Mesenchymal stem cell (in vitro differentiated cells and primary cell): ENCODE results near the gene SNED1.

Source experiments
- DNase-seq: peaks from one replicate; pipeline ENCODE4 v3.0.0-alpha.2; 2013
- H2AFZ ChIP-seq: one replicate; pipeline ENCODE4 v1.6.1; 2013; ENCODE audit warnings: low read depth, mild to moderate bottlenecking, control low read depth, inconsistent platforms, low read length, moderate library complexity
- H2AK5ac ChIP-seq: 2 replicates; pipeline ENCODE4 v1.6.1; 2013; ENCODE audit warnings: low read length, moderate library complexity, mild to moderate bottlenecking, inconsistent platforms; ENCODE audit not compliant: severe bottlenecking
- H2BK120ac ChIP-seq: one replicate; pipeline ENCODE4 v1.6.1; 2013; ENCODE audit warnings: low read depth, mild to moderate bottlenecking, inconsistent platforms, low read length, moderate library complexity
- H2BK12ac ChIP-seq, 2 experiments: one replicate each; pipeline ENCODE4 v1.6.1; 2013; ENCODE audit warnings: inconsistent platforms in 2 of 2, low read length in 2 of 2, mild to moderate bottlenecking in 2 of 2, moderate library complexity in 2 of 2, control low read depth in 1 of 2
- H2BK15ac ChIP-seq: one replicate; pipeline ENCODE4 v1.6.1; 2013; ENCODE audit warnings: mild to moderate bottlenecking, low read depth, inconsistent platforms; ENCODE audit not compliant: poor library complexity, severe bottlenecking
- H2BK5ac ChIP-seq: 2 replicates; pipeline ENCODE4 v1.6.1; 2013; ENCODE audit warnings: low read depth, mild to moderate bottlenecking, low read length, control low read depth, inconsistent platforms; ENCODE audit not compliant: poor library complexity, severe bottlenecking
- H3K14ac ChIP-seq, 2 experiments: one replicate each; pipeline ENCODE4 v1.6.1; 2013; ENCODE audit warnings: inconsistent platforms in 2 of 2, low read length in 2 of 2, control low read depth in 1 of 2, mild to moderate bottlenecking in 1 of 2, moderate library complexity in 1 of 2
- H3K18ac ChIP-seq, 2 experiments: one replicate each; pipeline ENCODE4 v1.6.1; 2013; ENCODE audit warnings: inconsistent platforms in 2 of 2, low read length in 2 of 2, control low read depth in 1 of 2, low read depth in 1 of 2, mild to moderate bottlenecking in 1 of 2
- H3K23ac ChIP-seq, 2 experiments: one replicate each; pipeline ENCODE4 v1.6.1; 2013; ENCODE audit warnings: inconsistent platforms in 2 of 2, low read length in 2 of 2, mild to moderate bottlenecking in 2 of 2, moderate library complexity in 2 of 2, control low read depth in 1 of 2
- H3K27ac ChIP-seq: 2 replicates; pipeline ENCODE4 v1.5.1; 2013; ENCODE audit warnings: mild to moderate bottlenecking, moderate library complexity, low read length, control low read depth, inconsistent platforms; ENCODE audit not compliant: poor library complexity, severe bottlenecking
- H3K27me3 ChIP-seq, 2 experiments: 2 replicates each; pipeline versions ENCODE4 v1.6.1 to v1.7.0; 2013; ENCODE audit warnings: low read length in 2 of 2, mild to moderate bottlenecking in 2 of 2, moderate library complexity in 2 of 2, control low read depth in 1 of 2, inconsistent platforms in 1 of 2; ENCODE audit not compliant: control insufficient read depth in 1 of 2, insufficient read depth in 1 of 2
- H3K36me3 ChIP-seq, 2 experiments: 2 replicates each; pipeline versions ENCODE4 v1.6.1 to v1.7.0; 2013; ENCODE audit warnings: low read length in 2 of 2, control low read depth in 1 of 2, inconsistent platforms in 1 of 2, low read depth in 1 of 2, mild to moderate bottlenecking in 1 of 2; ENCODE audit not compliant: insufficient read depth in 2 of 2, control insufficient read depth in 1 of 2
- H3K4ac ChIP-seq, 2 experiments: one replicate each; pipeline ENCODE4 v1.6.1; 2013; ENCODE audit warnings: inconsistent platforms in 2 of 2, low read length in 2 of 2, mild to moderate bottlenecking in 2 of 2, moderate library complexity in 2 of 2, control low read depth in 1 of 2, low read depth in 1 of 2
- H3K4me1 ChIP-seq: 2 replicates; pipeline ENCODE4 v1.6.1; 2013; ENCODE audit warnings: low read depth, low read length, control low read depth; ENCODE audit not compliant: control insufficient read depth, insufficient read depth
- H3K4me2 ChIP-seq: 2 replicates; pipeline ENCODE4 v1.6.1; 2013; ENCODE audit warnings: low read length, mild to moderate bottlenecking, inconsistent platforms; ENCODE audit not compliant: poor library complexity, severe bottlenecking
- H3K4me3 ChIP-seq, 2 experiments: 2 replicates each; pipeline versions ENCODE4 v1.5.1 to v1.7.0; 2013; ENCODE audit warnings: low read length in 2 of 2, mild to moderate bottlenecking in 2 of 2, control low read depth in 1 of 2, low read depth in 1 of 2; ENCODE audit not compliant: insufficient read depth in 1 of 2
- H3K79me1 ChIP-seq: replicated peaks from 2 replicates; pipeline ENCODE4 v1.6.1; 2013; ENCODE audit warnings: mild to moderate bottlenecking, control low read depth, low read length, inconsistent platforms; ENCODE audit not compliant: poor library complexity, severe bottlenecking
- H3K9ac ChIP-seq: 2 replicates; pipeline ENCODE4 v1.7.0; 2013; ENCODE audit warnings: mild to moderate bottlenecking, low read length, moderate library complexity
- H3K9me3 ChIP-seq: 2 replicates; pipeline ENCODE4 v1.7.0; 2013; ENCODE audit warnings: mild to moderate bottlenecking, low read length; ENCODE audit not compliant: control insufficient read depth
- H4K8ac ChIP-seq: one replicate; pipeline ENCODE4 v1.6.1; 2013; ENCODE audit warnings: inconsistent platforms, mild to moderate bottlenecking, low read length, moderate library complexity
- H4K91ac ChIP-seq: one replicate; pipeline ENCODE4 v1.6.1; 2013; ENCODE audit warnings: mild to moderate bottlenecking, low read length, inconsistent platforms
- WGBS: methylation state at CpG from one replicate; pipeline ENCODE4 v1.1.7; 2013; ENCODE audit warnings: mixed read lengths; 5-methylcytosine and 5-hydroxymethylcytosine counted together

SNED1 gene

DNA sequence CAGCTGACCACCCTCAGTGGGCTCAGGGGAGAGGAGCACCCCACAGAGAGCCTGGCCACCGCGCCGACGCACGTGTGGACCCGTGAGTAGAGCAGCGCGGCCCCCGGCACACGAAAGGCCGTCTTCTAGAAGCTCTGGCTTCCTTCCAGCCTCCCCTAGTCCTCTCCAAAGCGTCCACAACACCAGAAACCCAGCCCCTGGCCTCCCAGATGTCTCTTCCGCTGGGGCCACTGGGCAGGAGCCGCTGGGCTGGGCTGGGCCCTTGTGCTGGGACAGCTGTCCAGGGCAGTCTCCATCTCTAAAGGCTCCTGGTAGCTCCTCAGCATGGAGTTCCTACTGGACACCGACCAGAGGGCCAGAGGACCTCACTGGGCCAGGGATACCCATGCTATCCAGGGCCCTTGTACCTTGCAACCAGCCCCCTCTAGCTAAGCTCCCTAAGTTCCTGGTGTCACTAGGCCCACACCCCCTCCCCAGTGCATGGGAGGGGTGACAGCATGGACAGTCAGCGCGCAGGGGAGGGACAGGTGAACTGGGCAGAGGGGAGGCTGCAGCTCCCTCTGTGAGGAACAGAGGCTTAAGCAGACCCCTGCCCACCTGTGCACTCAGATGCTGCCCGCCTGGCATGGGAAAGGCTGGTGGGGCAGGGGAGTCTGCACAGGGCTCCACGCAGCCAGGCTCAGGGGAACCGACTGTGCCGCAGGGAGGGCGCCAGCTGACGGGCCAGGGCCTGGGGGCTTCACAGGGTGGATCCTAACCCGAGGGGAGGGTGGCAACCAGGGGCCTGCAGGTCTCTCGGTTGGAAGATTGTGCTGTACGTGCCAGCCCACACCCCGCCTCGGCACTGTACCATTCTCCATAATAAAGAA, 70.8 kb downstream of the SNED1 start:
- 88% methylated on average over 28 of the region's 28 CpGs for WGBS
- Histone ChIP-seq H3K18ac (no peak overlapping the region), H3K23ac (no peak overlapping the region), H2BK120ac (no peak overlapping the region), H3K27me3 (peaks cover 0 to 31% of the 10 kb centered on the region in 2 experiments), H3K79me1 (no peaks in the 10 kb centered on the region), H3K36me3 (peaks cover 0 to 98% of the 10 kb centered on the region in 2 experiments), H4K91ac (peak overlapping the region; percentile 47), H3K4me3 (peak overlapping the region in 1 of 2 experiments; percentile 23), H3K14ac (no peak overlapping the region), H2AK5ac (no peak overlapping the region), H2BK12ac (peak overlapping the region in 1 of 2 experiments; percentile 21), H2AFZ (no peak overlapping the region), H3K9ac (no peak overlapping the region), H4K8ac (no peak overlapping the region), H3K4ac (no peak overlapping the region), H3K9me3 (no peaks in the 10 kb centered on the region), H3K4me1 (peaks cover 3% of the 10 kb centered on the region), H2BK15ac (no peak overlapping the region), H3K4me2 (no peak overlapping the region), H3K27ac (no peak overlapping the region), H2BK5ac (no peak overlapping the region)
- no peak for DNase-seq

DNA sequence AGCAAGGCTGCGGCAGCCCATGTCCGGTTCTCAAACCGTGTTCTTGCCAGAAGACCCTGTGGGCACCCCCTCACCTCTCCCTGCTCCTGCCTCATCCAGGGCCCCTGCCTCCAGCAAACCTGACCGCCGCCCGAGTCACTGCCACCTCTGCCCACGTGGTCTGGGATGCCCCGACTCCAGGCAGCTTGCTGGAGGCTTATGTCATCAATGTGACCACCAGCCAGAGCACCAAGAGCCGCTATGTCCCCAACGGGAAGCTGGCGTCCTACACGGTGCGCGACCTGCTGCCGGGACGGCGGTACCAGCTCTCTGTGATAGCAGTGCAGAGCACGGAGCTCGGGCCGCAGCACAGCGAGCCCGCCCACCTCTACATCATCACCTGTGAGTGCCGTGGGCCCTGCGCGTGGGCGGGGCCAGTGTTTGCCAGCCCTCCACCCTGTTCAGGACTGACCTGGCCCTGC, 71.4 kb downstream of the SNED1 start:
- Histone ChIP-seq H3K23ac (no peak overlapping the region), H2BK12ac (no peak overlapping the region), H3K18ac (no peak overlapping the region), H3K4me1 (no peaks in the 10 kb centered on the region), H3K27me3 (peaks cover 0 to 24% of the 10 kb centered on the region in 2 experiments), H3K4ac (no peak overlapping the region), H2AK5ac (no peak overlapping the region), H4K8ac (no peak overlapping the region), H3K9ac (no peak overlapping the region), H3K4me2 (no peak overlapping the region), H3K79me1 (no peaks in the 10 kb centered on the region), H3K27ac (no peak overlapping the region), H3K36me3 (peaks cover 0 to 98% of the 10 kb centered on the region in 2 experiments), H3K14ac (no peak overlapping the region), H4K91ac (no peak overlapping the region), H3K4me3 (no peak overlapping the region), H2AFZ (no peak overlapping the region), H3K9me3 (no peaks in the 10 kb centered on the region), H2BK5ac (no peak overlapping the region), H2BK120ac (no peak overlapping the region), H2BK15ac (no peak overlapping the region)
- no peak for DNase-seq
- WGBS, result 67% methylated on average over 25 of the region's 26 CpGs

DNA sequence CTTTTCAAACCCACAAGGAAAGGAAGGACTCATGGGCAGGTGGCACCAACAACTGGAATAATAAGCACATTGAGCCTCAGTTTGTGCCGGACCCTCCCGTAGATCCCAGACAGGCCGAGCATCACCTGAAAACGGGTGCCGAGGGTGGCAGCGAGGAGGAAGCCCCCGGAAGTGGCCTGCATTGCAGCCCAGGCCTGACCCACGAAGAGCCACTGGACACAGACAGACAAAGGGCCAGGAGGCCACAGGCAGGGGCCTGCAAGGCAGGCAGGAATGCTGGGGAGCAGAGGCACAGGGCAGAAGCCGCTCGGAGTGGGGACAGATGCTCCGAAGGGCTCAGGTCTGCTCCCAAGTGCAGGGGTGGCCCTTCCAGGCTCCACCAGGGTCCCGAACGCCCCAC, 71.9 kb downstream of the SNED1 start:
- H3K4me3 ChIP-seq, result no peak overlapping the region
- no peak overlapping the region for H4K91ac ChIP-seq
- no peak for DNase-seq
- no peak overlapping the region for H3K18ac ChIP-seq
- no peak overlapping the region for H3K4ac ChIP-seq
- H2BK5ac ChIP-seq, result no peak overlapping the region
- H3K4me2 ChIP-seq, result no peak overlapping the region
- no peak overlapping the region for H2AFZ ChIP-seq
- H3K9ac ChIP-seq, result no peak overlapping the region
- H3K23ac ChIP-seq, result no peak overlapping the region
- H3K27me3 ChIP-seq, result peaks cover 0 to 23% of the 10 kb centered on the region in 2 experiments
- no peak overlapping the region for H3K27ac ChIP-seq
- H3K79me1 ChIP-seq, result no peaks in the 10 kb centered on the region
- whole genome bisulfite sequencing, result 88% methylated on average over 13 of the region's 13 CpGs
- peaks cover 0 to 98% of the 10 kb centered on the region in 2 experiments for H3K36me3 ChIP-seq
- H3K4me1 ChIP-seq, result no peaks in the 10 kb centered on the region
- no peak overlapping the region for H2AK5ac ChIP-seq
- H2BK15ac ChIP-seq, result no peak overlapping the region
- no peak overlapping the region for H3K14ac ChIP-seq
- H2BK12ac ChIP-seq, result no peak overlapping the region
- no peak overlapping the region for H4K8ac ChIP-seq
- H3K9me3 ChIP-seq, result no peaks in the 10 kb centered on the region
- no peak overlapping the region for H2BK120ac ChIP-seq

DNA sequence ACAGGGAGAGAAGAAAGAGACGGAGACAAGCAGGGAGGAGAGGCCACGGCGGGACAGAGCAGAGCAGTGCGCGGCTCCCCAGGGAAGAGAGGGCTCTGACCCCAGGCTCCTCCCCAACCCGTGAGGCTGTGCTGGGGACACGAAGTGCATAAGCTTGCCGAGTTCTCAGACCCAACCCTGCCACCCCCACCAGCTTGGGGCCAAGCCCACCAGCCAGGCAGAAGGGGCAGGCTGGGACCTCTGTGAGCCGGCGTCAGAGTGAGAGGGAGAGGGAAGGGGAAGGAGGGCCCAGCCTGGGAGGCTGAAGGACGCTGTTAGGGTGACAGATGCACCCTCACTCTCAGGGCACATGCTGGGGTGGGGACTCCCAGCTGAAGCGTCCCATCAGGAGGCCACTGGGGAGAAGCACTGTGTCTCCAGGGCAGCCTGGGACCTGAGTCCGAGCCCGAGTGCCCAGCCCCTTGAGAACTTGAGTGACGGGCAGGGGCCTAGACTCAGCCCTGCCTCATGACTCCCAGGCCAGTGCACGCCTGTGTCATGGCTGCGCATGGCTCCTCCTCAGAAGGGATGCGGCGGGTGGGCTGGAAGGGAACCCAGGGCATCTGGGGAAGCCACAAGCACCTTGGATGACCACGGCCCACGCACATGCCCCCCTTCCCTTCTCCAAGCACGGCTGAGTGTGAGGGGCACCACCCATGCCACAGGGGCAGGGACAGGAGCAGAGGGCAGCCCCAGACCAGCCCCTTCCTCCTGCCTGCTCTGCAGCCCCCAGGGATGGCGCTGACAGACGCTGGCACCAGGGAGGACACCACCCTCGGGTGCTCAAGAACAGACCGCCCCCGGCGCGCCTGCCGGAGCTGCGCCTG, 72.6 kb downstream of the SNED1 start:
- H2AK5ac ChIP-seq, result no peak overlapping the region
- H3K79me1 ChIP-seq, result no peaks in the 10 kb centered on the region
- no peak overlapping the region for H2BK15ac ChIP-seq
- H3K18ac ChIP-seq, result no peak overlapping the region
- H3K9ac ChIP-seq, result no peak overlapping the region
- peaks cover 0 to 23% of the 10 kb centered on the region in 2 experiments for H3K27me3 ChIP-seq
- H3K9me3 ChIP-seq, result no peaks in the 10 kb centered on the region
- no peak overlapping the region for H3K4ac ChIP-seq
- H3K4me1 ChIP-seq, result no peaks in the 10 kb centered on the region
- H2BK120ac ChIP-seq, result no peak overlapping the region
- H3K23ac ChIP-seq, result peak overlapping the region in 1 of 2 experiments; percentile 67
- H3K4me3 ChIP-seq, result no peak overlapping the region
- H4K8ac ChIP-seq, result no peak overlapping the region
- no peak overlapping the region for H2AFZ ChIP-seq
- DNase-seq, result no peak
- 89% methylated on average over 24 of the region's 31 CpGs for WGBS
- no peak overlapping the region for H3K27ac ChIP-seq
- H3K14ac ChIP-seq, result no peak overlapping the region
- no peak overlapping the region for H2BK5ac ChIP-seq
- no peak overlapping the region for H4K91ac ChIP-seq
- H3K36me3 ChIP-seq, result peaks cover 0 to 99% of the 10 kb centered on the region in 2 experiments
- H3K4me2 ChIP-seq, result no peak overlapping the region
- no peak overlapping the region for H2BK12ac ChIP-seq
